ENCODE data around the gene KIF5A.

Gene KIF5A

GRCh38 chr12:57605811-57606311 is 56.0 kb downstream of the KIF5A start:
- Histone ChIP-seq H3K36me3 (ENCODE audit: control insufficient read depth, insufficient read depth, low read length, severe bottlenecking) (no peaks in the 10 kb centered on the region), H3K27me3 (replicated peaks; ENCODE audit: control insufficient read depth, insufficient read depth, low read length) (peaks cover 22% of the 10 kb centered on the region), H3K4me1 (ENCODE audit: control insufficient read depth, insufficient read depth, low read length) (peaks cover 9% of the 10 kb centered on the region), H3K4me3 (ENCODE audit: low read length) (no peak overlapping the region), H3K9ac (ENCODE audit: low read length) (no peak overlapping the region), H3K9me3 (ENCODE audit: control insufficient read depth, low read length) (no peaks in the 10 kb centered on the region)
- no peak for DNase-seq (ENCODE audit: low read depth)

DNA sequence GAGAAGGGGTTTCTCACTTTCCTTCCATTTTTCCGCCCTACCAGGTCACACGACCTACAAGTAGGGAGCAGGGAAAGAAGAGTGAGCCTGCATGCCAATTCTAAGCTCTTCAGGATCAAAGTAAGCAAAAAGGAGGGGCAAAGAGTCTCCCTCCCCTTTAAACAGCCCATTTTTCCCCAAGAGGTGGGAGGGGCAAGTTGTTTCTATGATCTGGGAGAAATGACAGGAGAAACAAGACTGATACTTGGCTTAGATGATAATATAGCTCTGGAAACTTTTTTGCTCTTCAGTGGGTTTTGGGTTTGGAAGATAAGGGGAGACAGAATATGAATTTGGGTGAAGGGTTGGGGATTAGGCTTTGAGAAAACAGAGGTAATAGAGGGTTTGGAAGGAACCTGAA is 56.6 kb downstream of the KIF5A start:
- Histone ChIP-seq H3K4me3 (ENCODE audit: low read length) (no peak overlapping the region), H3K4me1 (ENCODE audit: control insufficient read depth, insufficient read depth, low read length) (peaks cover 11% of the 10 kb centered on the region), H3K27me3 (replicated peaks; ENCODE audit: control insufficient read depth, insufficient read depth, low read length) (peaks cover 24% of the 10 kb centered on the region), H3K36me3 (ENCODE audit: control insufficient read depth, insufficient read depth, low read length, severe bottlenecking) (no peaks in the 10 kb centered on the region), H3K9ac (ENCODE audit: low read length) (no peak overlapping the region), H3K9me3 (ENCODE audit: control insufficient read depth, low read length) (no peaks in the 10 kb centered on the region)
- no peak for DNase-seq (ENCODE audit: low read depth)

GRCh38 chr12:57606821-57607220 is 57.0 kb downstream of the KIF5A start:
- peaks cover 11% of the 10 kb centered on the region for H3K4me1 ChIP-seq (ENCODE audit: control insufficient read depth, insufficient read depth, low read length)
- DNase-seq (ENCODE audit: low read depth), result no peak

DNA sequence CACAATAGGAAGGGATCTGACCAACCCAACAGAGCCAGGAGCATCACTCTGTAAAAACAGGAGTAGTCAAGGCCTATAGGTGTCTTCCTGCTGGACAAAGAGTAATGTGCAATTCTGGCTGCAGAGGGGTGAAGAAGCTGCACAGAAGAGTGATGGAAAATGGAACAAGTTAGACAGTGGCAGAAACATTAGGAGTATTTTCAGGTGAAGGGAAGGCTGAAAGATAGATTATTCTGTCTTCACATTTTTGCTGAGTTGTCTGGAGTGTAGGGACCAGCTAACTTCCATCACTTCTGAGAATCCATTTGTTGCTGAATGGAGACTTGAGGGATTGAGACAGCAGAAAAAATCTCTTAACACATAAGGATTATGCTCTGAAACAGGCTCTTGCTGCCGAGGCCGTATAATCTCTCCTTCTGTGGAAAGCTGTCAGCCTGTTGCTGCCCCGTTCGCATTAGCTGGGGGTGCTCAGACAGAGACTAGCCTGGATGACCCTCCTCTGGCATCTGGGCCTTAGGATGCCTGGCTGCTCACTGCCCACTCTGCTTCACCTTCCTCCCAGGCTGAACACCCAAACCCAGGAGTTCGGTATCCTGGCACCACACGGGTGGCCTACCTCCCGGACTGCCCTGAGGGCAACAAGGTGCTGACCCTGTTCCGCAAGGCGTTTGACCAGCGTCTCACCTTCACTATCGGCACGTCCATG is 58.3 kb downstream of the KIF5A start:
- Histone ChIP-seq H3K4me1 (ENCODE audit: control insufficient read depth, insufficient read depth, low read length) (peaks cover 18% of the 10 kb centered on the region), H3K9ac (ENCODE audit: low read length) (no peak overlapping the region), H3K36me3 (ENCODE audit: control insufficient read depth, insufficient read depth, low read length, severe bottlenecking) (no peaks in the 10 kb centered on the region), H3K4me3 (ENCODE audit: low read length) (no peak overlapping the region), H3K9me3 (ENCODE audit: control insufficient read depth, low read length) (no peaks in the 10 kb centered on the region), H3K27me3 (replicated peaks; ENCODE audit: control insufficient read depth, insufficient read depth, low read length) (peaks cover 33% of the 10 kb centered on the region)
- DNase-seq (ENCODE audit: low read depth), result no peak

More at GRCh38 chr12:57606821-57607220, 57.0 kb downstream of the KIF5A start:
- Histone ChIP-seq H3K9ac (ENCODE audit: low read length) (no peak overlapping the region), H3K4me3 (ENCODE audit: low read length) (no peak overlapping the region), H3K9me3 (ENCODE audit: control insufficient read depth, low read length) (no peaks in the 10 kb centered on the region), H3K27me3 (replicated peaks; ENCODE audit: control insufficient read depth, insufficient read depth, low read length) (peaks cover 22% of the 10 kb centered on the region), H3K36me3 (ENCODE audit: control insufficient read depth, insufficient read depth, low read length, severe bottlenecking) (no peaks in the 10 kb centered on the region)

DNA sequence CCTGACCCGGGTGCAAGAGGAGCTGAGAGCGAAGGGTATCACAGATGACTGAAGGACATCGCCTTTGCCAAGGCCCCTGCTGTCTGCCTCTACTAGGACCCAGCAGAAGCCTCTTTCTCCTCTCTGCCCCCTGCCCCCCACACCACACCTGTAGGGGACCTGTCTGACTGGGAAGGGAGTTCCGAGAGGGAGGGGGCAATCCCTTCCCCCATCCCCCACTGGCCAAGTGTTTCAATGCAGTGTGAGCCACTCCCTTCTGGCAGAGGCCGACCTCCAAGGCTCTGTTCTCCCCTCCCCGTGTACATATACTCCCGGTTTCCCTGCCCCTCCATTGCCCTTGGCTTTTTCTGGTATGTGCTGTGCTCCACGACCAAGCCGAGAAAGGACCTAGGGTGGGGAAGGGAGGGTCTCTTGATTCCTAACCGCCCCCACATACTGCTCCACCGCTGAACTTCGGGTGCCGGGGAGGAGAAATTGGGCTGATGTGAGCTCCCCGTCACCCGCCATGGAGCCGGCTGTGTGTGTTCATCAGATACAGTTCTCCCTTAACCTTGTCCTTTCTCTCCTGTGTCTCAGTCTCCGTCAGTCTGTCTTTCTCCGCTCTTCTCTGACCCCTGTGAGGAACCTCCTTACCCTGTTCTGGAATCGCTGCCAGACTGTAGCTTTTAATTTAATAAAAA is 59.4 kb downstream of the KIF5A start:
- H3K27me3 ChIP-seq (replicated peaks; ENCODE audit: control insufficient read depth, insufficient read depth, low read length), result peaks cover 36% of the 10 kb centered on the region
- H3K4me3 ChIP-seq (ENCODE audit: low read length), result no peak overlapping the region
- H3K36me3 ChIP-seq (ENCODE audit: control insufficient read depth, insufficient read depth, low read length, severe bottlenecking), result no peaks in the 10 kb centered on the region
- no peaks in the 10 kb centered on the region for H3K9me3 ChIP-seq (ENCODE audit: control insufficient read depth, low read length)
- no peak for DNase-seq (ENCODE audit: low read depth)
- peaks cover 16% of the 10 kb centered on the region for H3K4me1 ChIP-seq (ENCODE audit: control insufficient read depth, insufficient read depth, low read length)
- no peak overlapping the region for H3K9ac ChIP-seq (ENCODE audit: low read length)

- H3K4me1 ChIP-seq (ENCODE audit: control insufficient read depth, insufficient read depth, low read length), result peaks cover 14% of the 10 kb centered on the region
- no peak overlapping the region for H3K9ac ChIP-seq (ENCODE audit: low read length)
- peak overlapping the region; percentile 23 for H3K4me3 ChIP-seq (ENCODE audit: low read length)
- H3K27me3 ChIP-seq (replicated peaks; ENCODE audit: control insufficient read depth, insufficient read depth, low read length), result peaks cover 39% of the 10 kb centered on the region
- DNase-seq (ENCODE audit: low read depth), result no peak
- H3K36me3 ChIP-seq (ENCODE audit: control insufficient read depth, insufficient read depth, low read length, severe bottlenecking), result no peaks in the 10 kb centered on the region
- no peaks in the 10 kb centered on the region for H3K9me3 ChIP-seq (ENCODE audit: control insufficient read depth, low read length)
These were observed 60.1 kb downstream of the KIF5A start for GRCh38 chr12:57609781-57610553.

DNA sequence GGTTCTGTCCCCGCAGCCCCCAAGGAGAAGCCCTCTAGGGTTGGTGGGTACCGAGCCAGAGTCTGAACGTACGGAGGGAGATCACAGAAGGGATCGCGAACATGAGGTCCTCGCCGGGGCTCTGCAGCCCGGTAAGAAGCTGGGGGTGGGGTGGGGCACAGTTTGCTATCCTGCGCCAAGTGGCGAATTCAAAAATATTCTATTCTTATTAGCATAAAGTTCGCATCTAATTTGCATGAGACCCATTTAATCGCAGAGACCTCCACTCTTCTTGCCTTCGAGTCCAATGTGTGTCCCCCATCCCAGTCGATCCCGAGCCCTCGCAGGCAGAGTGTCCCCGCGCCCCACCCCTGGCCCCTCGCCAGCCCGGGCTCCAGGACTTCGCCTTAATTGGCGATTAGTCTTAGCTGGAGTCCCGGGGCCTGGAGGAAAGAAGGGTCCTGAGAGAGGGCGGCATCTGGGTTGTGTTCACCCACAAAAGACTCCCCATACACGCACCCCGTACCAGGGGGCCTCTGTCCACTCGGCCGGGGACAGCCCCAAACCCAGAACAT is 60.8 kb downstream of the KIF5A start:
- no peak overlapping the region for H3K9ac ChIP-seq (ENCODE audit: low read length)
- DNase-seq (ENCODE audit: low read depth), result no peak
- no peaks in the 10 kb centered on the region for H3K36me3 ChIP-seq (ENCODE audit: control insufficient read depth, insufficient read depth, low read length, severe bottlenecking)
- peaks cover 14% of the 10 kb centered on the region for H3K4me1 ChIP-seq (ENCODE audit: control insufficient read depth, insufficient read depth, low read length)
- peak overlapping the region; percentile 66 for H3K4me3 ChIP-seq (ENCODE audit: low read length)
- H3K27me3 ChIP-seq (replicated peaks; ENCODE audit: control insufficient read depth, insufficient read depth, low read length), result peaks cover 37% of the 10 kb centered on the region
- H3K9me3 ChIP-seq (ENCODE audit: control insufficient read depth, low read length), result no peaks in the 10 kb centered on the region

DNA sequence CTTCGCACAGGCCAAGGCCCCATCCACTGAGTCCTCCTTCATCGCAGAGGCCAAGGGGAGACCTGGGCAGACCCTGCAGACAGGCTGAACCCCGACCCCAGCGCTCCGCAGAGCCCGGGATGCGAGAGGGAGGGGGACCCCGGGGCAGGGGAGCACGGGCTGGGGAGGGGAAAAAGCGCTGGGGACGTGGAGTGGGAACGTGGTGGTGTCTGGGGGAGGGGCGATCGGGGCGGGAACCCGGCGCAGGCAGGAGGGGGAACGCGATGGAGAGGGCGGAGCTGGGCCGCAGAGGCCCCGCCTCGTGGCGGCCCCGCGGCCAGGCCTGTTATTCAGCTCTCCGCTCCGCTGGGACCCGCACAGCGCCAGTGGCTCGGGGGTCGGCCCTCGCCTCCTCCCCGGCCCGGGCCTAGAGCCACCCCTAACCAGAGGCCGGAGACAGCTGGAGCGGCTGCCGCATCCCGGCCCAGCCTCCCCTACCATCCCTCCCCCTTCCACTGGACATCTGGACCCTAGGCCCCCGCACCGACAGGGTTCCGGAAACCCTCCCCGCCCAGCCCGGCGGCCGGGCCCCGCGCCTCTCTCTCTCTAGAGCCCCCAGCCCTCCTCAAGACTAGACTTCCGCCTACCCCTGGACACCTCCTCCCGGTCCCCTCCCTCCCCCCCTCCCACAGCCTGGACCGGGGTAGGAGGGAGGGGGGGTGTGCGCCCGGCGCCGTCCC is 61.4 kb downstream of the KIF5A start, which contains the start of gene ARHGEF25:
ARHGEF25 (plus strand) TSS at position 328 of the 719 bp plus-strand sequence. CDS start 460 bp downstream, outside the sequence.
- DNase-seq (ENCODE audit: low read depth), result peak; percentile 81
- Histone ChIP-seq H3K36me3 (ENCODE audit: control insufficient read depth, insufficient read depth, low read length, severe bottlenecking) (no peaks in the 10 kb centered on the region), H3K4me1 (ENCODE audit: control insufficient read depth, insufficient read depth, low read length) (peaks cover 14% of the 10 kb centered on the region), H3K9me3 (ENCODE audit: control insufficient read depth, low read length) (no peaks in the 10 kb centered on the region), H3K4me3 (ENCODE audit: low read length) (peak within 1 kb of the TSS; percentile 66), H3K27me3 (replicated peaks; ENCODE audit: control insufficient read depth, insufficient read depth, low read length) (peaks cover 37% of the 10 kb centered on the region), H3K9ac (ENCODE audit: low read length) (peak within 1 kb of the TSS; percentile 67)

DNA sequence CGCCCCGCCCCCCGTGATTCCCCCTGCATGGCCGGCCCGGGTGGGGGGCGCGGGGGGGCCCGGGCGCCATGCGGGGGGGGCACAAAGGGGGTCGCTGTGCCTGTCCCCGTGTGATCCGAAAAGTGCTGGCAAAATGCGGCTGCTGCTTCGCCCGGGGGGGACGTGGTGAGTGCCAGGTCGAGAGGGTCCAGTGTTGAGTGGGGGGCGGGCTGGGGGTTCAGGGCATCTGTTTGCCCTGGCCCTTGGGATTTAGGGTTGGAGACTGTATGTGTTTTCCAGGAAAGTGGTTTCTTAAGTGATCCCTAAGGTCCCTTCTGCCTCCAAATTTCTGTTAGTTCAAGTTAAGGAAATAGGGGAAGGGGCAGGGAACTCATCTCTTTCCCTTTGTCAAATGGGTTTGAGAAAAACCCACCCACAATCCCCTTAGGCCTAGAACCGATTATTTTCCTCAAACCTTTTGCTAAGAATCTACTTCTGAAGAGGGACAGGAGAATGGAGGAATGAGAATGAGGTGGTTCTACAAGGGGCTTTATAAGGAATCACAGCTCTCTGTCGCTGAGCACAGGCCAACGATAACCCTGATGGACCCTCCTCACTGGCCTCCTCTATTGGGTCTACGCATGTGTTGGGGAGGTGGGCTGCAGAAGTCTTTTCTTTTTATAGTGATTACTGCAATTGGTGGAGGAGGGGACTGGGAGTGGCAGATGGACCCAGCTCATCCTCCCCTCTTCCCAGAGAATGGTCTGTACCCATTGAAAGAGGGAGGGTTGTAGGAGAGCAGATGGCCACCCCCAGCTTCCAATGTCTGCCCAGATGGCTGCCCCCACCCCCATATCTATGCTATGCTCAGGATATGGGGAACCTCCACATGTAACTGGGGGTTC is 62.2 kb downstream of the KIF5A start:
- DNase-seq (ENCODE audit: low read depth), result no peak
- H3K4me1 ChIP-seq (ENCODE audit: control insufficient read depth, insufficient read depth, low read length), result peaks cover 17% of the 10 kb centered on the region
- peaks cover 38% of the 10 kb centered on the region for H3K27me3 ChIP-seq (replicated peaks; ENCODE audit: control insufficient read depth, insufficient read depth, low read length)
- H3K4me3 ChIP-seq (ENCODE audit: low read length), result peak overlapping the region; percentile 52
- H3K36me3 ChIP-seq (ENCODE audit: control insufficient read depth, insufficient read depth, low read length, severe bottlenecking), result no peaks in the 10 kb centered on the region
- H3K9ac ChIP-seq (ENCODE audit: low read length), result no peak overlapping the region
- H3K9me3 ChIP-seq (ENCODE audit: control insufficient read depth, low read length), result no peaks in the 10 kb centered on the region
